ENCODE measurements around the gene FCN3. TPM values are rescaled to one million over a fixed set of nuclear protein-coding genes. Genes with fewer than 3 reads are reported as not detected.
"Not testable (repeated sequence)": the region's sequence is repeated elsewhere in the genome, so short reads cannot be mapped to it uniquely, and the experiment has no call there.

The FCN3 gene
- total RNA-seq, 1 donor from 2014 or later, result not detected

DNA sequence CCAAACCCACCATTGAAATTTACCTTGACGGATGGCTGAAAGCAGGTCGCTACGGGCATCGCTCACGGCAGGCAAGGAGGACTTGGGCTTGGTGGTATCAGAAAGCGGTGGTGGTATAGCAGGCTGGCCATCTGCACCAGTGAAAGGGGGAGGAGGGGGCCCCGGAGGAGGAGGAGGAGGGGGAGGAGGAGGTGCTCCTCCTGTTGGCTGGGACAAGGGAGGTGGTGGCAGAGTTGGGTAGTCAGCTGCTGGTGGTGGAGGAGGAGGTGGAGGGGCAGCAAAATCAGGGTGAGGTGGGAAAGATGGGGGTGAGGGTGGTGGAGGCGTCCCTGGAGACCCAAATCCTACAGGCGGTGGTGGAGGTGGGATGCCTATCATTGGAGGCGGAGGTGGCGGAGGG is 35.0 kb upstream of the FCN3 start:
- no peaks in the 10 kb centered on the region for H3K9me3 Mint-ChIP-seq
- H3K36me3 Mint-ChIP-seq, result peaks cover 32% of the 10 kb centered on the region

DNA sequence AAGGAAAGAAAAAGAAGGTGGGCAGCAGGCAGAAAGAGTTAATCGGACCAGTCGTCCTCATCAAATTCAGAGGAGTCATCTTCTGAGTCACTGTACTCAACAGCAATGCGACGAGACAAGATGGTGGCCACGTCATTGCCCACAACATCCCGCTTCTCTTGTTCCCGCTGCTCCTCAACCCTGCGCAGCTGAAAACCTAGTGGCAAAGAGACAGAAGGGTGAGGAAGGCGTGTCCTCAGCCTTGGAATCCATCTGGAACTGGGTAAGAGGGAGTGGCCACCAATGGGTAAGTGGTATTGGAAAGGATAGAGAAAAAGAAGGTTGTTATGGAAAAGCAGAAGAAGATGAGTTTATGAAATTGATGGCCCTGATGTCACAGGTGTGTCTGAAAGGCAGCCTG is 33.5 kb upstream of the FCN3 start:
- peaks cover 31% of the 10 kb centered on the region for H3K4me1 Mint-ChIP-seq (ENCODE audit: unreplicated experiment)
- no peaks in the 10 kb centered on the region for H3K9me3 Mint-ChIP-seq
- no peak for DNase-seq (ENCODE audit: extremely low spot score, unreplicated experiment)
- H3K27me3 Mint-ChIP-seq, result no peaks in the 10 kb centered on the region
- H3K36me3 Mint-ChIP-seq, result peaks cover 21% of the 10 kb centered on the region
- no peak for TF ChIP-seq CTCF (conservative IDR thresholded peaks at IDR 0.05)
- no peak overlapping the region for H3K4me3 Mint-ChIP-seq
- no peak overlapping the region for H3K27ac Mint-ChIP-seq

More for the DNA sequence above, 35.0 kb upstream of the FCN3 start:
- DNase-seq (ENCODE audit: extremely low spot score, unreplicated experiment), result no peak
- no peak for TF ChIP-seq CTCF (conservative IDR thresholded peaks at IDR 0.05)
- H3K4me1 Mint-ChIP-seq (ENCODE audit: unreplicated experiment), result peaks cover 17% of the 10 kb centered on the region
- H3K27ac Mint-ChIP-seq, result no peak overlapping the region
- H3K27me3 Mint-ChIP-seq, result no peaks in the 10 kb centered on the region
- no peak overlapping the region for H3K4me3 Mint-ChIP-seq

DNA sequence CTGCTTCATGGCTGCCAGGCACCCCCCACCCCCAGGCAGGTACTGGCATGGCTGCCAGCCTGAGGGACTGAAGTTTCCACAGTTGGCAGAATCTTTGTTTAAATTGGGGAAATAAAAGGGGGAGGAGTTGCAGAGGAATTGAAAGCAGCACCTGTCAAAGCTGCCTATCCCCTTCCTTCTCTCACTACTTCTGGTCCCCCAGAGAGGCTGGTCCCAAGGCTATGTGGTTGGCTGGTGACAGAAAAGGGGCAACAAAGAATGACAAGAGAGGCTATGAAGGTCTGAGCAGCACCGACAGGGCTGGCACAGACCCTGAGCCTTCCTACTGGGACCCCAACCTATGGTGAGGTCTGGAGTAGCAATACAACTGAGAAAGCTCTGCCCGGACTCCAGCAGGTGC is 32.2 kb upstream of the FCN3 start:
- not testable (repeated sequence) for H3K4me3 Mint-ChIP-seq; H3K27ac Mint-ChIP-seq; DNase-seq (ENCODE audit: extremely low spot score, unreplicated experiment); H3K27me3 Mint-ChIP-seq; H3K9me3 Mint-ChIP-seq
- peaks cover 17% of the 10 kb centered on the region for H3K36me3 Mint-ChIP-seq
- H3K4me1 Mint-ChIP-seq (ENCODE audit: unreplicated experiment), result peaks cover 36% of the 10 kb centered on the region

- no peaks in the 10 kb centered on the region for H3K9me3 Mint-ChIP-seq
- TF ChIP-seq CTCF (conservative IDR thresholded peaks at IDR 0.05), result no peak
- peak overlapping the region; percentile 50 for H3K27ac Mint-ChIP-seq
- peaks cover 36% of the 10 kb centered on the region for H3K4me1 Mint-ChIP-seq (ENCODE audit: unreplicated experiment)
- H3K4me3 Mint-ChIP-seq, result no peak overlapping the region
- no peaks in the 10 kb centered on the region for H3K27me3 Mint-ChIP-seq
- no peak for DNase-seq (ENCODE audit: extremely low spot score, unreplicated experiment)
- H3K36me3 Mint-ChIP-seq, result peaks cover 17% of the 10 kb centered on the region
Observed at GRCh38 chr1:27406362-27406680, 31.7 kb upstream of the FCN3 start.

DNA sequence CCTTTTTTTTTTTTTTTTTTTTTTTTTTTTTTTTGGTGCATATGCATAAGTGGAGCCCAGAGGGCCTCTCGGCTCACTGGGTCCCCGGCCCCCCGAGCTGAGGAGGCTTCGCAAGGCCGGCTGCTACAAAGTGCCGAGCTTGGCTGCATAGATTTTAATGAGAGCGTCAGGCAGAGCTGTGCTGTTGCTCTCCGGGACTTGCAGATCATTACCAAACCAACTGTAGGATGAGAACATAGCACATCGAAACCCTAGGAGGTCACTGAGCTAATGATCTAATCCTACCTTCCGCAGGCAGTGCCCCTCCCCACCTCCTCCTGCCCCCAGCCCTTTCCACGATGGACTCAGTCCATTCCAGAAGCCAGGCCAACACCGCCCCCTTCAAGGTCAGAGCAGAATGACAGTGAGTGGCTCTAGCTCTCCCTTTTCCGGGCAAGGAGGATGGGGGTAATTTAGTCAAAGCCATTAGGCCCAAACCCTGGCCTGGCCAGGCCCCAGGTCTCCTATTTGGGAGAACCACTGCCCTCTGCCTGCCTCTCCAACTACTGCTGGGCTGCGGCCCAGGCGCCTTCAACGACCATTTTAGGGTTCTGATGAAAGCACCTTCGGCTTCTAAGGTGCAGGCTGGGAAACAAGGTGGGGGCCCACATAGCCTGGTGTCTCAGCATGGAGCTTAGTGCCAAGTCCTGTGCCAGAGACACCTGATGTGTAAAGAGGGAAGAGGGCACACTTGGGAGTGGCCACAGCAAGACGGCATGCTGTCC is 31.2 kb upstream of the FCN3 start:
- H3K27ac Mint-ChIP-seq, result peak overlapping the region; percentile 50
- H3K27me3 Mint-ChIP-seq; H3K9me3 Mint-ChIP-seq; DNase-seq (ENCODE audit: extremely low spot score, unreplicated experiment); H3K4me3 Mint-ChIP-seq: not testable (repeated sequence)
- H3K4me1 Mint-ChIP-seq (ENCODE audit: unreplicated experiment), result peaks cover 38% of the 10 kb centered on the region
- TF ChIP-seq CTCF (conservative IDR thresholded peaks at IDR 0.05), result peak; percentile 14
- peaks cover 12% of the 10 kb centered on the region for H3K36me3 Mint-ChIP-seq

GRCh38 chr1:27405074-27405473 is 30.4 kb upstream of the FCN3 start:
- TF ChIP-seq CTCF (conservative IDR thresholded peaks at IDR 0.05), result no peak
- Mint-ChIP-seq H3K9me3 (no peaks in the 10 kb centered on the region), H3K4me3 (no peak overlapping the region), H3K36me3 (peaks cover 11% of the 10 kb centered on the region), H3K27ac (no peak overlapping the region), H3K27me3 (no peaks in the 10 kb centered on the region), H3K4me1 (ENCODE audit: unreplicated experiment) (peaks cover 44% of the 10 kb centered on the region)
- no peak for DNase-seq (ENCODE audit: extremely low spot score, unreplicated experiment)

All from type B pancreatic cell (in vitro differentiated cells).